Fibroblast of skin of scalp (primary cell): ENCODE results near the gene EGFL6.
"Not testable (repeated sequence)": the region's sequence is repeated elsewhere in the genome, so short reads cannot be mapped to it uniquely, and the experiment has no call there.

Source experiments
- DNase-seq: peaks from one replicate; pipeline ENCODE4 v3.0.0-alpha.2; 2013

Gene EGFL6

DNA sequence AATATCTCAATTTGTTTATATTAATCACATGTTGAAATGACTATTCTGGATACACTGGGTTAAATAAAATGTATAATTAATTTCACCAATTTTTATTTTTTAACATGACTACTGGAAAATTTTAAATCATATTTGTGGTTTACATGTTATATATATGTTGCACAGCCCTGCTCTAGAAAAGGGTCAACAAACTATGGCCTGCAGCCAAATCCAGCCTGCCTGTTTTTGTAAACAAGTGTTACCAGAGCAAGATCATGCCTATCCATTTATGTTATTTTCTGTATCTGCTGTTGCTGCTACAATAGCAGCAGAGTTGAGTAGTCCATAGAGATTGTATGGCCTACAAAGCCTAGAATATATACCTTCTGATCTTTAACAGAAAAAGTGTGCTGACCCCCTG, 84.7 kb downstream of the EGFL6 start:
- DNase-seq, result no peak

DNA sequence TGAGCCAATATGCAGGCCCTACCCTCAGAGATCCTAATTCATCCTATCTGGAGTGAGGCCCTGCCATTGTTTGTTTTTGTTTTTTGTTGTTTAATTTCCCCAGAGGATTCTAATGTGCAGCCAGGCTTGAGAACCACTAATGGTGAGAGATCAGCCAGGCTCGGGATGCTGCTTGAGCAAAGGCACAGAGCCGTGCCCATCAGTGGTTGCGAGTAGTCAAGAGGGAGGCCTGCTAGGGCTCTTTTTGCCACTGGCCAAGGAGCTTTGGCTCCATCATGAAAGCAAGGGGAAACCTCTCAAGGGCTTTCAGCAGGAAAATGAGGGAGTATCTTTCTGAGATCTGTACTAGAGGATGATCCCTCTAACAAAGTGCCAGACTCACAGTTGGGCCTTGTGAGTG, 86.3 kb downstream of the EGFL6 start:
- DNase-seq, result no peak

DNA sequence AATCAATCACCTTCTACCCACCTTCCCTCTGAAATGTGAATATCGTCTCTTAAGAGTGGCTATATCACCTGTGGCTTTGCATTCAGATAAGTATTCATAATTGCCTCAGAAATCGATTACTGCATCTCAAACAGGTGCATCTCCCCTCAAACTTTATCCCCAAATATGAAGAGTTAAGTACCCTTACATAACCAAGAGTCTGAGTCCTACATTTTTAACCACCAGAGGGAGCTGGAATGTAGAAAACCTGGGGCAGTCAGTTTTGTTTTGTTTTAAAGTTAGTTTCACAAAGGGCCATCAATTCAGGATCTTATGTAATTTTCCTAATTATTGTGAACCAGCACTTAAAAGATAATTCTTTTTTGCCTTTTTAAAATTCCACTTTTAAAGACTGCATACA, 89.2 kb downstream of the EGFL6 start:
- DNase-seq, result peak; percentile 47

DNA sequence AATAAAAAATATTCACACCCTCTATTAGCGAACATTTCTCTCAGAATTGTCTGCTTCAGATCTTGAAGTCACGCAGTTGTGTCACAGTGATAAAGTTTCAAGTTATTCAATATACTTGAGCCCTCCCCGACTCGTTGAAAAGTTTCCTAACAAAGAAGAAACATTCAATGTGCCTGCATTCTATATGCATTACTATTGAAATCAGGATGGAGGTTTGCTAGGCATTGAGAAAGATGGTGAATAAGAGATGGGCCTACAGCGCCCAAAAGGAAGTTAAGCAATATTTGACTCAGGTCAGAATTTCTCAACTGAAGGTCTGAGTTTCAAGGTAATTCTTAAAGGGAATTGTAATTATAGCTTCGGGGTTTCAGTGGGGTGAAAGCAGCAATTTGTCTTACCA, 89.7 kb downstream of the EGFL6 start:
- DNase-seq, result peak; percentile 19

DNA sequence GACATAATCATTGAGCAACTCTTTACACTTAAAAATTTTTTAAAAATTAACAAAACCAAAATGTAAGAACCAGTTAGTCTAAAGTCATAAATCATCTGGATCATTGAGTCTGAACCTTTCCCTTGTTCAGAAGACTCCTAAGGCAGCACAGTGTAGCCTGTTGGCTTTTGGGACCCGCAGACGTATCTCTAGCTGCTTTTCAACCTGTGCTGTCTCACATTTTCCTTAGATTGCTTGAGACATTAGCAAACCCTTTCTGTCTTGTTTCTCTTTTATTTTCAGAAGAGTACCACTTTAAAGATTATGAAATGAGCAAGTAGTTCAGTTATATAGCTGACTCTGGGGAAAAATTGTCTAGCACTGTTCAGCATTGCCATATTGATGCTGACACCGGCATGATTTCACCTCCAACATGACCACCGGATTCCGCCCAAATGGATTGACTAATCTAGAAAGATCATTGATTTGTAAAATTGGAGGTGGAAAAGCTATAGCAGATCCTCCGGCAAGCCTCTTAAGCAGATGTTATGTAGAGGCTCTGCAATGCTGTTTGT, 92.4 kb downstream of the EGFL6 start:
- DNase-seq, result no peak

DNA sequence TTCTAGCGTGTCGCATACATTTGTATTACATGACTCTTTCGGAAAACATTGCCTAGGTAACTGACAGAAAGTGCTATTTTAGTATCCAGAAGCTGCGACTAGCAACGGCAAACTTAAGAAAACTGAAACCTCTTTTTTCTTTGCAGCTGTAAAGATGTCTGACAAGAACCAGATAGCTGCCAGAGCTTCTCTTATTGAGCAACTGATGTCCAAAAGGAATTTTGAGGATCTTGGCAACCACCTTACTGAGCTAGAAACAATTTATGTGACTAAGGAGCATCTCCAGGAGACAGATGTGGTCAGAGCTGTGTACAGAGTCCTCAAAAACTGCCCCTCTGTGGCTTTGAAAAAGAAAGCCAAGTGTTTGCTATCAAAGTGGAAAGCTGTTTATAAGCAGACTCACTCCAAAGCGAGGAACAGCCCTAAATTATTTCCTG, 93.0 kb downstream of the EGFL6 start:
- peak; percentile 7 for DNase-seq

DNA sequence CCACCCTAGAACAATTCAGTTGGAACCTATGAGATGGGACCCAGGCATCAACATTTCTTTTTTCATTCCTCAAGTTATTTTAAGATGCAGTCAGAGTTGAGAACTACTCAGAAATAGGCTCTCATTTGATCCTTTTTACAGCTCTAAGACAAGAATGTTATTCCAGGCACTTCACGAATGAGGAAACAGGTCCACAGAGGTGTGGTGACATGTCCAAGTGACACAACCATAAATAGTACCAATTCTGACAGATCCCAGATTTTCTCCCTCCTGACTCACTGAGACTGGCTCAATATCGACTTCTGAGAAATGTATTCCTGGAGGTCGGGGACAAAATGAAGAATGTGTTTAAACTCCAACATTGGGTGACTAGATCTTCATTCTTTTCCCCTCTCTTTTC, 94.6 kb downstream of the EGFL6 start:
- no peak for DNase-seq

DNA sequence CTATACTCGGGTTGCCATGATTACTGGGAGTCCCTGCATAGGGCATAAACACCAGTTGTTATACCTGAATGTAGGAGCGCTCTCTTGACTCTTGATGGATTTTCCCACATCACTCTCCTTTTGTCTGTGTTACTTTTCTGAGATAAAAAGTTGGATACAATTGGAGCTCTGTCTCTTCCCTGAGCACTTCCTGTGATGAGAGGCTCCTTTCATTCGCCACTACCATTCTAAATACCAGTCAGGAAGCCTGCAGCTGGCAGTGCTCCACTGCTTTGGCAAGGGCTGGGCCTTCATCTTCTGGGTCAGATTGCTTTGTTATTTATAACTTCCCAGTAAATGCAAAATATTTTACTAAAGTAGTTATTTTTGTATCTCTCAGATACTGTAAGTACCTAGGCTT, 97.4 kb downstream of the EGFL6 start:
- DNase-seq, result no peak

DNA sequence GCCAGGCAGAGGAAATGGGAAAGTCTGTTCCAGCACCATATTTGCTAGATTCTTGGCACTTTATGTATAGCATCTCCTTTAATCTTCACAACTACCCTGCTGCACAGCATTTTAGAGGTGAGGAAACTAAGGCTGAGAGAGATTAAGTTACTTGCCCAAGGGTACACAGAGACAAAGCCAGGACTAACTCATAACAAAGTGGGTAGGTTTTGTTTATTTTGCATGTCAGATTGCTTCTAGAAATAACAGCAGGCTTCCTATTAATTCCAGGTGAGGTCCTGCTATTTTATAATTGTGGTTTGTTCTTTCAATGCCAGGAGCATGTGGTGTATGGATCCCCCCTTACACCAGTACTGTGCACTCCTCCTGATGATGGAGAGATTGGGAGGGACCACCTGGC, 98.5 kb downstream of the EGFL6 start:
- DNase-seq, result no peak

DNA sequence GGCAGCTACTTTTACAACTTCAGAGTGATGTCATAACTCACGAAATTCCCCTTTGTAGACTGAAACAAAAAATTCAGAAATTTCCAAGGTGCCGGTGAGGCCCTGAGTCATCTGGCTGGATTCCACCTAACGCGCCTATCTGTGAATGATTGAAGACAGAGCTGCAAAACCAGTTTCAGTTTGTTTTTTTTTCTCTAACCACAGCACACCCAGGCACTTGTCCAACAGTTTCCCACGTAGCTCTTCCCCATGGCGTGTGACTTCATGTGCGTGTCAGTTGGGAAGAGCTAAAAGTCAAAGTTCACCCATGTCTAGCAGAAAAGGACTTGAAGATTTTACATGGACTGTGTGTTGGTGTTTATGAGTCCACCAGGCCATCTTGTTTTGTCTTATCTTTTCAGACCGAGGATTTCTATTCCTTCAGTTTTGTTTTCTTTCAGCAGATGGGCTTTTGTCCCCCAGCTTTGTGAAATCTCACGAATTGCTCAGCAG, 99.9 kb downstream of the EGFL6 start:
- peak; percentile 89 for DNase-seq

DNA sequence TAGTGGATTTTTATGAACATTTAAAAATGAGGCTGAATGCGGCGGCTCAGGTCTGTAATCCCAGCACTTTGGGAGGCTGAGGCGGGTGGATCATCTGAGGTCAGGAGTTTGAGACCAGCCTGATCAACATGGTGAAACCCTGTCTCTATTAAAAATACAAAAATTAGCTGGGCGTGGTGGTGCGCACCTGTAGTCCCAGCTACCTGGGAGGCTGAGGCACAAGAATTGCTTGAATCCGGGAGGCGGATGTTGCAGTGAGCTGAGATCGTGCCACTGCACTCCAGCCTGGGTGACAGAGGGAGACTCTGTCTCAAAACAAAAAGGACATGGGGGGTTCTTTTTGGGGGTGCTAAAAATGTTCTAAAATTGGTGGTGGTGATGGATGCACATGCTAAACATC, 100.4 kb downstream of the EGFL6 start:
- DNase-seq, result not testable (repeated sequence)

DNA sequence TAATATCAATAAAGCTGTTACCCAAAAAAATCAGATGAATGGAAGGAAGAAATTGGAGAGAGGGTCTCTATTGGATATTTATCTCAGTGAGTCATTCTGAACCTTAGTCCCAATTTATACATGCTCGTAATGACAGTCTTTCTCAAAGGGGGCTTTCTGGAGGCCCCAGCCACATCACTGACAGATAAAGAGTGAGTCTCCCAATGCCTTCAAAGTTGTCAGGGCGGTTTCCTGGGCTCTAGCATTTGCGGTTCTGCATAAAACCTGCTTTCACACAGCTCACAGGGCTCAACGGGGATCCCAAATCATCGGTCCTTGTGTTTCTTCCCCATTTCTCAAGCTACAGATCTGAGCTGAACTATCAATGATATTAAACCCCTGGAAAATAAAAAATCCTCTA, 100.8 kb downstream of the EGFL6 start:
- DNase-seq, result no peak

DNA sequence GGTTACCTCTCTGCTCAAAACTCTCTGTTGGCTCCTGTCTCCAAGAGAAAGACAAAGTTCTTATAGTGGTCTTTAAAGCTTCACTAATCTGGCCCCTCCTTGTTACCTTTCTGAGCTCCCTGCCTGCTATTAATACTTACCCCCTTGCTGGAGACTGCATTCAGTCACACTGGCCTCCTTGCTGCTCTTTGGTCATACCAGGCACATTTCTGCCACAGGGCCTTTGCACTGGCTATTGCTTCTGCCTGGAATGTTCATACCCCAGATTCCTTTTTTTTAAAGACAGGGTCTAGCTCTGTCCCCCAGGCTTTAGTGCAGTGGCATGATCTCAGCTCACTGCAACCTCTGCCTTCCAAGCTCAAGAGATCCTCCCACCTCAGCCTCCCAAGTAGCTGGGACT, 103.6 kb downstream of the EGFL6 start:
- DNase-seq, result no peak

DNA sequence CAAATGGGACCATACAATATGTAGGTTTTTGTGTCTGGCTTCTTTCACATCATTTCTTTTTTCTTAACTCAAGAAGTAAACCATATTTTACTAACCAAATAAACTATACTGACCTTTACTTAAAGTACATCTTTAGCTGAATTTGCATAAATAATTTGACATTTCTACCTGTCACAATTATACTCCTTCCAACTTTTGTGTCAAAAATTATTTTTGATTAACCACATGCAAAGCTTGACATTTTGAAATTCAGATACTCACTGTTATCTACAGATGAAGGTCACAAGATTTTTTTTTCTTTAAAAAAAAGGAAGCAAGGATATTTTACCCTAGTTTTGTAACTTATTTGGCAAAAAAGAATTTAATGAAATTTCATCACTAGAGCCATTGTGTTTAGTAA, 107.5 kb downstream of the EGFL6 start:
- no peak for DNase-seq

DNA sequence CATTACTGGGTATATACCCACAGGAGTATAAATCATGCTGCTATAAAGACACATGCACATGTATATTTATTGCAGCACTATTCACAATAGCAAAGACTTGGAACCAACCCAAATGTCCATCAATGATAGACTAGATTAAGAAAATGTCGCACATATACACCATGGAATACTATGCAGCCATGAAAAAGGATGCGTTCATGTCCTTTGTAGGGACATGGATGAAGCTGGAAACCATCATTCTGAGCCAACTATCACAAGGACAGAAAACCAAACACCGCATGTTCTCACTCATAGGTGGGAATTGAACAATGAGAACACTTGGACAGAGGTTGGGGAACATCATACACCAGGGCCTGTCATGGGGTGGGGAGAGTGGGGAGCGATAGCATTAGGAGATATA, 110.3 kb downstream of the EGFL6 start:
- not testable (repeated sequence) for DNase-seq

DNA sequence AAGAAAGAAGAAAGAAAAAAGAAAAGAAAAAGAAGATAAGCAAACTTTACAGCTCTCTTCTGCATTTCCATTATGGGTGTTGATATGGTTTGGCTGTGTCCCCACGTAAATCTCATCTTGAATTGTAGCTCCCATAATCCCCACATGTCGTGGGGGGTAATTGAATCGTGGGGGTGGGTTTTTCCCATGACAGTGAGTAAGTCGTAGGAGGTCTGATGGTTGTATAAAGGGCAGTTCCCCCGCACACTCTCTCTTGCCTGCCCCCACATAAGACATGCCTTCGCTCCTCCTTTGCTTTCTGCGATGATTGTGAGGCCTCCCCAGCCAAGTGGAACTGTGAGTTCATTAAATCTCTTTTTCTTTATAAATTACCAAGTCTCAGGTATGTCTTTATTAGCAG, 112.2 kb downstream of the EGFL6 start:
- no peak for DNase-seq
